Stimulated activated CD8-positive, alpha-beta memory T cell treated with anti-CD3 and anti-CD28 coated beads, Interleukin-7, amount 100 ng/mL, for 48 hours (primary cell): ENCODE data around the gene ZMIZ2.
"Not testable (repeated sequence)": the region's sequence is repeated elsewhere in the genome, so short reads cannot be mapped to it uniquely, and the experiment has no call there.

Source experiments
- DNase-seq, 2 donors: peaks; one replicate each; pipeline ENCODE4 v3.0.0-alpha.2; 2020; ENCODE audit warnings: low read depth in 1 of 2; ENCODE audit errors: extremely low read depth in 1 of 2

ZMIZ2 gene

GRCh38 chr7:44798649-44799305 lies 50.1 kb downstream of the ZMIZ2 start:
- DNase-seq = no peak

DNA sequence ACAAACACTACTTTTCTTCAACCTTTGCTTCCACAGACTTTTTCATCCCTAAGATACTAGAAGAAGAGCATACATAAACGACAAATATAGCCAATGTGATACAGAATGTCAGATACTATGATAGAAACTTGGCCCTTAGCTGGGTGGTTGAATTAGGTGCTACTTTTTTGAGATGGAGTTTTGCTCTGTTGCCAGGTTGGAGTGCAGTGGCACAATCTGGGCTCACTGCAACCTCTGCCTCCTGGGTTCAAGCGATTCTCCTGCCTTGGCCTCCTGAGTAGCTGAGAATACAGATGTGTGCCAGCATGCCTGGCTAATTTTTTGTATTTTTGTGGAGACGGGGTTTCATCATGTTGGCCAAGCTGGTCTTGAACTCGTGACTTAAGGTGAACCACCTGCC lies 51.3 kb downstream of the ZMIZ2 start:
- DNase-seq = no peak

DNA sequence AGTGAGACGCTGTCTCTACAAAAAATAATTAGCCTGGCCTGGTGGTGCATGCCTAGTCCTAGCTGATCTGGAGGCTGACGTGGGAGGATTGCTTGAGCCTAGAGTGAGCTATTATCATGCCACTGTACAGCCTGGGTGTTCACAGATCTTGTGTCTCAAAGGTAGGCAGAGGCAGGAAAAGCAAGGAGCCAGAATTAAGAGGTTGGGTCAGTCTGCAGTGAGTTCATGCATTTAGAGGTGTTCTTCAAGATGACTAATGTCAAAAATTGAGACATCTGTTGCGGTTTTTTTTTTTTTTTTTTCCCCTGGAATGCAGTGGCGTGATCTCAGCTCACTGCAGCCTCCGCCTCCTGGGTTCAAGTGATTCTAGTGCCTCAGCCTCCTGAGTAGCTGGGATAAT lies 53.2 kb downstream of the ZMIZ2 start:
- no peak for DNase-seq

DNA sequence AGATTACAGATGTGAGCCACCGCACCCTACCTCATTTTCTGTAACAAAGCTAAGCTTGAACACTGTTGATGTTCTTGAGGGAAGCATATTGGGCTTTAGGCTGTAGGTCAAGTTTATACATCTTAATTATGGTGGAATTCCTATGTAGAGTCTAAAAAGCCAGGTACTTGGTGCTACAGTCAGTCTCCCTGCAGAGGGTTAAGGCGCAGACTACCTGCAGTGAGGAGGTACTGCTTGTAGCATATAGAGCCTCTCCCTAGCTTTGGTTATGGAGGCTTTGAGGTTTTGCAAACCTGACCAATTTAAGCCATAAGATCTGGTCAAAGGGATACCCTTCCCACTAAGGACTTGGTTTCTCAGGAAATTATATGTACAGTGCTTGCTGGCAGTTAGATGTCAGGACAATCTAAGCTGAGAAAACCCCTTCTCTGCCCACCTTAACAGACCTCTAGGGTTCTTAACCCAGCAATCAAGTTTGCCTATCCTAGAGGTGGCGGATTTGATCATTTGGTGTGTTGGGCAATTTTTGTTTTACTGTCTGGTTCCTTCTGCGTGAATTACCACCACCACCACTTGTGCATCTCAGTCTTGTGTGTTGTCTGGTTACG lies 53.9 kb downstream of the ZMIZ2 start:
- DNase-seq = no peak

DNA sequence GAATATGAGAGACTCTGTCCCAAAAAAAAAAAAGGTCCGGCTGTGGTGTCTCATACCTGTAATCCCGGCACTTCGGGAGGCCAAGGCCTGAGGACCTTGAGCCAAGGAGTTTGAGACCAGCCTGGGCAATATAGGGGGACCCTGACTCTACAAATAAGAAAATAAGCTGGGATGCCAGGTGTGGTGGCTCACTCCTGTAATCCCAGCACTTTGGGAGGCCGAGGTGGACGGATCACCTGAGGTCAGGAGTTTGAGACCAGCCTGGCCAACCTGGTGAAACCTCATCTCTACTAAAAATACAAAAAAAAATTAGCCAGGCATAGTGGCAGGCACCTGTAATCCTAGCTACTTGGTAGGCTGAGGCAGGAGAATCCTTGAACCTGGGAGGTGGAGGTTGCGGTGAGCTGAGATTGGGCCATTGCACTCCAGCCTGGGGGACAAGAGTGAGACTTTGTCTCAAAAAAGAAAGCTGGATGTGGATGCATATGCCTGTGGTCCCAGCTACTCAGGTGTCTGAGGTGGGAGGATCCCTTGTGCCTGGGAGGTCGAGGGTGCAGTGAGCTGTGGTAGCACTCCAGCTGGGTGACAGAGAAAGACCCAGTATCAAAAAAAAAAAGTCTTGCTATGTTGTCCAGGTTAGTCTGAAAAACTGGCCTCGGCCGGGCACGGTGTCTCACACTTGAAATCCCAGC lies 55.3 kb downstream of the ZMIZ2 start:
- not testable (repeated sequence) for DNase-seq

DNA sequence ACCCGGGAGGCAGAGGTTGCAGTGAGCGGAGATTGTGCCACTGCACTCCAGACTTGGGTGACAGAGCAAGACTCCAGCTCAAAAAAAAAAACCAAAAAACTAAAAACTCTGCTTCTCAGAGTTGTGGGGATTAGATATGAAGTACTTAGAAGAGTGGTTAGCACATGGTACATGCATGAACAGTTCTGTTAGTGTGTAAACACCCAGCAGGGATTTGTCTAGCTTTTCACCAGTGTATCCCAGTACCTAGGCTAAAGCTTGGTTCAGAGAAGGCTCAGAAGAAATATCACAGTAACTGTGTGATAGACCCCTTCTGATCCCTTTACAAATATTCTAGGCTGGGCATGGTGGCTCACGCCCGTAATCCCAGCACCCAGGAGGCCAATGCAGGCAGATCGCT lies 57.3 kb downstream of the ZMIZ2 start:
- DNase-seq = no peak

- no peak for DNase-seq
These were observed 60.3 kb downstream of the ZMIZ2 start for GRCh38 chr7:44808914-44809393.

GRCh38 chr7:44811093-44811492 lies 62.4 kb downstream of the ZMIZ2 start:
- no peak for DNase-seq

- DNase-seq = no peak
These were observed 62.9 kb downstream of the ZMIZ2 start for GRCh38 chr7:44811571-44811970.

DNA sequence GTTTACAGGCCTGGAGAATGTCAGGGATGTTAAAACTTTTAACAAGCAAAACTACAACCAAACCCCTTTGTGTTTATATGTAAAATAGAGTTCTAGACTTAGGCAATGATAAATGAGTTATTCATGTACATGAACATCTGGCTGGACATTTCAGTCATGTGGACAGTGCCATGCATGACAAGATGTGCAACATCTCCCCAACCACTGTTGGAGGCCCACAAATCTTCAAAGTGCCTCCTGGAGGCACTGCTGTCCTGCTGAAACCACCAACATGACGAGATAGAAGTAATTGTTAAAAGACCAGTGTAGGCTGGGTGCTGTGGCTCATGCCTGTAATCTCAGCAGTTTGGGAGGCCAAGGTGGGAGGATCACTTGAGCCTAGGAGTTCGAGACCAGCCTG lies 66.3 kb downstream of the ZMIZ2 start:
- no peak for DNase-seq

GRCh38 chr7:44819292-44819691 lies 70.6 kb downstream of the ZMIZ2 start:
- no peak for DNase-seq
